Activated CD4-positive, CD25-positive, alpha-beta regulatory T cell treated with anti-CD3 and anti-CD28 coated beads, Interleukin-2, amount 50 U/mL, for 72 hours (primary cell): Measurements from ENCODE around the gene CHRNA4.
"Not testable (repeated sequence)": the region's sequence is repeated elsewhere in the genome, so short reads cannot be mapped to it uniquely, and the experiment has no call there.

ENCODE experiments used
- DNase-seq: peaks from one replicate; pipeline ENCODE4 v3.0.0; 2021

Gene CHRNA4

DNA sequence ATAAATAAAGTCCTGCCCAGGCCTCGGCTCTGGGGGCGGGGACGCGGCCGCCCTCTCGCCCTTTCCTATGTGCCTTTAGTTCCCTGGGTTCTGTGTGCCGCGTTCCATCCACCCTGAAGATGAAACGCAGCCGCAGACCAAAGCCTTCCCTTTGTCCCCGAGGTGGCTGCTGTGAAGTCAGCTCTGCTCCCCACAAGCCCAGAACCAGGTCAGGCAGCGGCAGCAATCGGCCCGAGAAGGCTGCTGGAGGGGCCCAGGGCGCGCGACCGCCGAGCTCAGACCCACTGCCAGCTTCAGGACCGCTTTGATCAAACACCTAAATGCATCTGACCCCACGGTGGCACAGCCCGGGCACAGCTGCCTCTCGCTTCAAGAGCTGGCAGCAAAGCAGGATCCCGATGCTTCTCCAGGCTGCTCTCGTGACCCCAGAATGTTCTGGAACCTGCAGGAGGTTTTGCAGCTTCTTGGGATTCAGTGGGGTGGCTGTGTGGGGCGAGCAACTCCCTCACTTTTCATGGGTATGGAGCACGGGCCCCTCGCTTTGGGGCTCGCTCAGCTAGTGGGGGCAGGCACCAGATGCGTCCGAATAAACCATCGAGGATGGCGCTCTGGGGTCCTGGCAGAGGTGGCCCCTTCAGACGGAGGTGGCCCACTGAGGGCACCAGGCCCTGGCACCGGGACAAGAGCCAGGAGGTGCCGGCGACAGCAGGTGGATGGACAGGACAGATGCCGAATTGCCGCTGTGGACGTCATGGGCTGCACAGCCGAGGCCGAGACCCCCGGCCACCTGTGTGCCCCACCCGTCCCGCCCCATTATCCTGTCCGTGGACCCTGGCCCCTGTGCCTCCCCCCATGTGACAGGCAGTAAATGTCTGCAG lies 13.0 kb downstream of the CHRNA4 start:
- DNase-seq = no peak

- no peak for DNase-seq
Measured at GRCh38 chr20:63347081-63347741, 13.9 kb downstream of the CHRNA4 start.

GRCh38 chr20:63346131-63347080 lies 14.7 kb downstream of the CHRNA4 start:
- DNase-seq = no peak

DNA sequence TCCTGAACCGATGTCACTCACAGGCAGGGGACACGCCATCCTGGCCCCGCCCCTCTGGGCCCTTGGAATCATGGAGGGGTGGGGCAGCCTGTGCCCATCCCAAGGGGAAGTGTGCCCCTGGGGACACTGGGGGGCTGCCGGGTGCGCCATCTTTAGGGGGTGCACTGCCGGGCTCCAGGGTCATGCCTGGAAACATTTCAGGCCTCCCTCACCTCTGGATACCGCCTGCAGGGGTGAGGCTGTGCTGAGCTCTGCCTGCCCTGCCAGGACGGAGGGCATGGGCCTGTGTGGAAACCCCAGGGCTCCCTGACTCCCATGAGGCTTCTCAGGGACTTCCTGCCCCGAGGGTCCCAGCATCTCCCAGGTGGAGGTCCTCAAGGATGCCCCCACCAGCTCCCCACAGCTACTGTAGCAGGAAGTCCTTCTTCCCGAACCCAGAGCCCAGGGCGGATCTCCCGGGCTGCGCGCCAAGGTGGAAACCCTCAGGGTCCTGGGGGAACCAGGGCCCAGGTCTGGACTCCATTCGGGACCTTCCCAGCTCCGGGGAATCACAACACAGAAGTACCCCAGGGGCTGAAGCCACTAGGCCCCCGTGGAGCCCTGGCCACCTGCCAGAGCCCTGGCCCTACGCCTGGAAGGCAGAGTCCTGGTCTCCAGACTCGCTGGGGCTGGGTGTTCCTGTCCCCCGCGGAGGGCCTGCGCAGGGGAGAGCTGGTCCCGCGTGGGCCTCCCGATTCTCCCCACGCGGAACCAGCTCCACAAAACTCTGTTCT lies 15.6 kb downstream of the CHRNA4 start:
- DNase-seq = no peak

DNA sequence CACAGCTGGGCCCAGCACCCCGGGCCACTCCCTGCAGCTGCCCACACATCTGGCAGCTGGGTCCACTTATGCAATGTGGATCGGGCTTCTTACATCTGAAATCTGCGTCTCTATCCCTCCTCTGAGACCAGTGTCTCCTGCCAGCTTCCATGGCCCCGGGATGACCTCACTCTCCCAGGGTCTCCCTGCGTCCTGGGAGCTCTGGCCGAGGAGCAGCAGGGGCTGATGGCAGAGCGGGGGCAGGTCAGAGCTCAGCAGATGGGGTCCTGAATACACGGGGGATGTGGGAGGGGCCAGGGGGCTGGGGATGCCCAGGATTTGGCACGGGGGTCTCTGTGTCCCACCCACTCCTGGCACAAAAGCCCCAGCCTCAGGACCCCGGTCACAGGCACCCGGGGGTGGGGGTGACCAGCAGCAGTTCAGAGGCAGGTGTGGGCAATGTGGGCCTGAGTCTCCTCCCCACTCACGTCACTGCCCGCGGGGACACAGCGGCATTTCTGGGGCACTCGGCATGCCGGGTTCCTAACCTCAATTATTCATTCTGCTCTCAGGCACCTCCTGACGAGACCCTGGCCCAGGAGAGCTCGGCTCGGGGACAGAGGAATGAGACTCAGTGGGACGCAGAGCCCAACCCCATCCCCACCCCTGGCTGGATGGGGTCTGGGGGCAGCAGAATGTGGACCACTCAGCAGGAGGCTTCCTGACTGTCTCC lies 16.4 kb downstream of the CHRNA4 start:
- no peak for DNase-seq

- DNase-seq = no peak
Measured at GRCh38 chr20:63343460-63344445, 17.4 kb downstream of the CHRNA4 start.

- no peak for DNase-seq
Measured at GRCh38 chr20:63342561-63343459, 18.3 kb downstream of the CHRNA4 start.

DNA sequence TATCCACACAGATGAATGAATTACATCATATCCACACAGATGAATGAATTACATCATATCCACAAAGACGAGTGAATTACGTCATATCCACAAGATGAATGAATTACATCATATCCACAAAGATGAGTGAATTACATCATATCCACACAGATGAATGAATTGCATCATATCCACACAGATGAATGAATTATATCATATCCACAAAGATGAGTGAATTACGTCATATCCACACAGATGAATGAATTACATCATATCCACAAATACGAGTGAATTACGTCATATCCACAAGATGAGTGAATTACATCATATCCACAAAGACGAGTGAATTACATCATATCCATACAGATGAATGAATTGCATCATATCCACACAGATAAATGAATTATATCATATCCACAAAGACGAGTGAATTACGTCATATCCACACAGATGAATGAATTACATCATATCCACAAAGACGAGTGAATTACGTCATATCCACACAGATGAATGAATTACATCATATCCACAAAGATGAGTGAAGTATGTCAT lies 20.9 kb downstream of the CHRNA4 start:
- DNase-seq = not testable (repeated sequence)

DNA sequence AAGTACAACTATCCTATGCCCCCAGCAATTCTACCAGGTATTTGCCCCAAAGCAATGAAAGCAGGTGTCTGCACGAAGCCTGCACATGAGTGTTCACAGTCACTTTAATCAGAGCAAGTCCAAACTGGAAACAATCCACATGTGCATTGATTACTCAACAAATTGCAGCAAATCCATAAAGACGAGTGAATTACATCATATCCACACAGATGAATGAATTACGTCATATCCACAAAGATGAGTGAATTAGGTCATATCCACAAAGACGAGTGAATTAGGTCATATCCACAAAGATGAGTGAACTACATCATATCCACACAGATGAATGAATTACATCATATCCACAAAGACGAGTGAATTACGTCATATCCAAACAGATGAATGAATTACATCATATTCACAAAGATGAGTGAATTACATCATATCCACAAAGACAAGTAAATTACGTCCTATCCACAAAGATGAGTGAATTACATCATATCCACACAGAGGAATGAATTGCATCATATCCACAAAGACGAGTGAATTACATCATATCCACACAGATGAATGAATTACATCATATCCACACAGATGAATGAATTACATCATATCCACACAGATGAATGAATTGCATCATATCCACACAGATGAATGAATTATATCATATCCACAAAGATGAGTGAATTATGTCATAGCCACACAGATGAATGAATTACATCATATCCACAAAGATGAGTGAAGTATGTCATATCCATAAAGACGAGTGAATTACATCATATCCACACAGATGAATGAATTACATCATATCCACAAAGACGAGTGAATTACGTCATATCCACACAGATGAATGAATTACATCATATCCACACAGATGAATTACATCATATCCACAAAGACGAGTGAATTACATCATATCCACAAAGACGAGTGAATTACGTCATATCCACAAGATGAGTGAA lies 21.7 kb downstream of the CHRNA4 start:
- DNase-seq = not testable (repeated sequence)

GRCh38 chr20:63337786-63338420 lies 23.2 kb downstream of the CHRNA4 start:
- no peak for DNase-seq

GRCh38 chr20:63336232-63336752 lies 24.9 kb downstream of the CHRNA4 start:
- no peak for DNase-seq

- no peak for DNase-seq
Measured at GRCh38 chr20:63335711-63336110, 25.4 kb downstream of the CHRNA4 start.

GRCh38 chr20:63335060-63335459 lies 26.1 kb downstream of the CHRNA4 start:
- DNase-seq = not testable (repeated sequence)

- DNase-seq = no peak
Measured at GRCh38 chr20:63334356-63334755, 26.8 kb downstream of the CHRNA4 start.

GRCh38 chr20:63333241-63333836 lies 27.8 kb downstream of the CHRNA4 start:
- DNase-seq = no peak

DNA sequence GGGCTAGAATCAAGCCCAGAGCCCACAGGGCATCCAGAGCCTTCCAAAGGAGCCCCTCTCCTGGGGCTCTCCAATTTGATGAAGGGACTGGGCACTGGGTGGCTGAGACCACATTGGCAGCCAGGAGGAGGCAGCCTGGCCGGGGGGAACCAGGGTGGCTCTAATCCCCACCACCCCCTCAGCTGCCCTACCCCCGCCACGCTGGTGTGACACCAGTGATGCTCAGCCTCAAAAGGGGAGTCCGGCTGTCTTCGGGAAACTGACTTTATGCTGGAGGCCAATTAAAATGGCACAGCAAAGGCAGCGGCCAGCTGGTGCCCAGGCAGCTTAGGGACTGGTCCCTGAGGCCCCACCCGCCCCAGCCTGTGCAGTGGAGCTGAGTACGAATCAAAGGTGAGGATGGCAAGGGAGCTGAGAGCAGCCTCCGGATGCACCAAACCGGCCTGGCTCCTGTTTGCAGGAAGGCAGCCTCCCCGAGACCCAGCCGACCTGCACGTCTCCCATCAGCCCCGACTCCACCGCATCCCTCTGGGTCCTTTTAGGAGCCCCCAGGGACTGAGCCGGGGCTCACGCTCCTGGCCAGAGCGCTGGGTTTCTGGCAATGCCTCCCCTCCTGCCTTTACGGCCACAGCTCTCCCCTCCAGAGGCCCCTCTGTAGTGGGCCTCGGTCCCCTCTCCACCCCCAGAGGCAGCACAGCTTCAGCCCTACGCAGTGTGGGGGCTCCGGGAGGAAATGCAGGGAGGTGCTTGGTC lies 28.5 kb downstream of the CHRNA4 start:
- no peak for DNase-seq
